GM18498 (cell line): ENCODE data around the gene IRGQ.
A peak's percentile ranks its signal among the peaks of the same experiment; 100 is the strongest.
"Not testable (repeated sequence)": the region's sequence is repeated elsewhere in the genome, so short reads cannot be mapped to it uniquely, and the experiment has no call there.

ENCODE experiments used
- ATAC-seq: cut with Tn5 transposase; IDR thresholded peaks from one replicate; pipeline ENCODE4 v1.9.1; 2021; ENCODE audit warnings: mild to moderate bottlenecking, moderate library complexity; ENCODE audit not compliant: unreplicated experiment

The IRGQ gene

GRCh38 chr19:43595999-43596841 lies at the start of gene IRGQ, which contains the start of gene ZNF576:
IRGQ (minus strand) TSS chr19:43596134; CDS start chr19:43595338, 796 bp downstream.
ZNF576 (plus strand) TSS chr19:43596595; CDS start chr19:43597109, 514 bp downstream.
- ATAC-seq, result peak; percentile 84

- no peak for ATAC-seq
These were observed 48.2 kb upstream of the IRGQ start for GRCh38 chr19:43644181-43644580.

GRCh38 chr19:43643326-43643725 lies 47.4 kb upstream of the IRGQ start:
- ATAC-seq, result no peak

- no peak for ATAC-seq
These were observed 46.6 kb upstream of the IRGQ start for GRCh38 chr19:43642531-43642930.

GRCh38 chr19:43641333-43641732 lies 45.4 kb upstream of the IRGQ start:
- no peak for ATAC-seq

- no peak for ATAC-seq
These were observed 44.5 kb upstream of the IRGQ start for GRCh38 chr19:43640424-43640757.

GRCh38 chr19:43639519-43640423 lies 43.8 kb upstream of the IRGQ start, which contains the start of gene CADM4:
CADM4 (minus strand) TSS chr19:43639850; CDS start chr19:43639790, 60 bp downstream.
- ATAC-seq, result no peak

GRCh38 chr19:43638995-43639518 lies 43.1 kb upstream of the IRGQ start:
- no peak for ATAC-seq

GRCh38 chr19:43638214-43638994 lies 42.5 kb upstream of the IRGQ start:
- no peak for ATAC-seq

GRCh38 chr19:43636121-43636683 lies 40.3 kb upstream of the IRGQ start:
- ATAC-seq, result no peak

- not testable (repeated sequence) for ATAC-seq
These were observed 39.6 kb upstream of the IRGQ start for GRCh38 chr19:43635561-43635940.

- ATAC-seq, result no peak
These were observed 39.1 kb upstream of the IRGQ start for GRCh38 chr19:43634872-43635560.

- ATAC-seq, result no peak
These were observed 38.6 kb upstream of the IRGQ start for GRCh38 chr19:43634506-43634871.

- no peak for ATAC-seq
These were observed 38.1 kb upstream of the IRGQ start for GRCh38 chr19:43634068-43634467.

- no peak for ATAC-seq
These were observed 37.6 kb upstream of the IRGQ start for GRCh38 chr19:43633520-43633919.

- no peak for ATAC-seq
These were observed 35.6 kb upstream of the IRGQ start for GRCh38 chr19:43631491-43631890.

GRCh38 chr19:43628646-43629326 lies 32.9 kb upstream of the IRGQ start:
- ATAC-seq, result no peak

GRCh38 chr19:43626838-43627237 lies 30.9 kb upstream of the IRGQ start:
- ATAC-seq, result no peak

- no peak for ATAC-seq
These were observed 30.1 kb upstream of the IRGQ start for GRCh38 chr19:43625918-43626579.
